OCI-LY3 (cell line): ENCODE measurements around the gene GALNT18.

Source experiments
- CTCF ChIP-seq: fragments of 200-600, 300-600 bp; sonication (generic); IDR thresholded peaks from 2 replicates; pipeline ENCODE4 v1.5.1; 2014; ENCODE audit warnings: antibody characterized with exemption, low read length, low read depth
- EZH2phosphoT487 ChIP-seq: fragments of 200-600 bp; shearing (Covaris generic); IDR thresholded peaks from 2 replicates; pipeline ENCODE4 v1.6.1; 2018; ENCODE audit warnings: antibody characterized with exemption, mixed run types, low read depth

GRCh38 chr11:11586465-11586864 lies 35.3 kb downstream of the GALNT18 start:
- TF ChIP-seq CTCF, result no peak
- no peak for TF ChIP-seq EZH2phosphoT487
